ENCODE measurements around the gene RNU6-1.

Gene RNU6-1

DNA sequence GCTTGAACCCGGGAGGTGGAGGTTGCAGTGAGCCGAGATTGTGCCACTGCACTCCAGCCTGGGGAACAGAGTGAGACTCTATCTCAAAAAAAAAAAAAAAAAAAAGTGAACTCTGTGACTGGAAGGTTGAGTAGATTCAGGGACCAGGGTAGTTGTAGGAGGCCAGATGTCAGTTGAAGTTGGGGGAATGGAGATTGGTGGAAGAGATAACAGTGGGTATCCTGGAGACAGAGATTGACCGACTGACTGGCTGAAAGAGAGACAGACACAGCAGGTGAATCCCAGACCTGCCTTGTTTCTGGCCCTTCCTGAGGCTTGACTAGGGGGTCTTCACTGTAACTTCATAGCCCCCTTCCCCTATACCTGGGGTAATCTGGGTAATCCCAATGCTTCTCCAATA is 22.1 kb upstream of the RNU6-1 start:
- H3K4me3 ChIP-seq (ENCODE audit: low read depth, low read length), result no peak overlapping the region
- DNase-seq (ENCODE audit: low read depth), result no peak

DNA sequence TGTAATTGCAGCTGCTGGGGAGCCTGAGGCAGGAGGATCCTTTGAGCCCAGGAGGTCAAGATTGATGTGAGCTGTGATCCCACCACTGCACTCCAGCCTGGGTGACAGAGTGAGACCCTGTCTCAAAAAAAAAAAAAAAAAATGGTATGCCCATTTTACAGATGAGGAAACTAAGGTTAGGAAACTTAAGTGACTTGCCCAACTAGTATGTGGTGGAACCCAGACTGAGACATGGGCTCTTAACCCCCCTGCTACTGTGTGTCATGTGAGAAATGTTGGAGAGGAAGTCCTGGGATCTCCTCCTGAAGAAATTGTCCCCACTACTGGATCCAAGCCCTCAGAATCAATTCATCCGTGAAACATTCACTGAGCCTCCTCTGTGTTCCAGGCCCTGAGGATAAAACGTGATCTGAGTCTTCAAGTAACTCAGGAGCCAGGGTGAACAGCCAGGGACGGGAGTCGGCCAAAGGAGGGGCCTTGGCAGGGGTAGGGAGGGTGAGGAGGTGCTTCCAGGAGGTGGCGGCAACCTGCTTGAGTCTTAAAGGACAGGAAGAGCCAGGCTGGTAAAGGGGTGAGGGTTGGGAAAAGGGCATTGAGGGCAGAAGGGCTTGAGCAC is 19.6 kb upstream of the RNU6-1 start:
- H3K4me3 ChIP-seq (ENCODE audit: low read depth, low read length), result no peak overlapping the region
- DNase-seq (ENCODE audit: low read depth), result no peak

DNA sequence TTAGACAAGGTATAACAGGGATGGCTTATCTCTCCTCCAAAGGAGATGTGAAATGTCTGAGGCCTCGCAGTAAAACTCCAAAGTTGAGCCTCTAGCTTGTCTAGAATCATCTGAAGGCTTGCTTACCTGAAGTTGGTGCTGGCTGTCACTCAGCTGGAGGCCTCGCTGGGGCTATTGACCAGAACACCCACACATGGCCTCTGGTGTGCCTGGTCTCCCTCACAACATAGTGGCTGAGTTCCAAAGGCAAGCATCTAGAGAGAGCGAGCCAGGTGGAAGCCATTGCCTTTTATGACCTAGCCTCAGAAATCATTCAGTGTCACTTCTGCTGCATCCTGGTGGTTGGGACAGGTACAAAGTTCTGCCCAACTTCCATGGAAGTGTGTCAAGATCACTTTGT is 17.4 kb upstream of the RNU6-1 start:
- no peak for DNase-seq (ENCODE audit: low read depth)
- no peak overlapping the region for H3K4me3 ChIP-seq (ENCODE audit: low read depth, low read length)

DNA sequence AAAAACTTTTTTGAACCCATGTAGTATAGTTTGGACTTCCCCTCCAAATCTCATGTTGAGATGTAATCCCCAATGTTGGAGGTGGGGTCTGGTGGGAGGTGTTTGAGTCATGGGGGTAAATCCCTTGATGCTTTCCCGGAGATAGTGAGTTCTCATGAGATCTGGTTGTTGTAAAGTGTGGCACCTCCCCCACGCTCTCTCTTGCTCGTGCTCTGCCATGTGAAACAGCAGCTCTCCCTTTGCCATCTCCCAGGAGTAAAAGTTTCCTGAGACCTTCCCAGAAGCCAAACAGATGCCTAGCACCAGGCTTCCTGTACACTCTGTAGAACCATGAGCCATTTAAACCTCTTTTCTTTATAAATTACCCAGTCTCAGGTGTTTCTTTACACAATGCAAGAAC is 16.0 kb upstream of the RNU6-1 start:
- no peak for DNase-seq (ENCODE audit: low read depth)
- no peak overlapping the region for H3K4me3 ChIP-seq (ENCODE audit: low read depth, low read length)

DNA sequence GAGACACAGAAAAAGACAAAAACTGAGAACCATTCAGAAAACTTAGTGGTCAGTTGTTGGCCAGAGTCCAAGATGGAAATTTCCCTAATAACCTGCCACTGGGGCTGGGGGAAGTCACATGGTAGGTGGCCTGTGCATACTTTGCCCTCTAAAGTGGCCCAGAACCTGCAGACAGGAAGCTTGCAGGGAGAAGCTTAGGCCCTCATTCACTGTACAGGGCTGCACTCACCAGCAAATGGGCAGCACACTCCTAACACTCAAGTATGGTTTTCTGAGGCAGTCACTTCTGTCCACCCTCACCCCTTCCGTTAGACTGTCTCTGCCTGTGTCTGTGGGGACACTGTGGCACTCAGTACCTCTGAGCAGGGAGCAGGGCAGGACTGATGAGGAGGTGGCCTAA is 14.5 kb upstream of the RNU6-1 start:
- H3K4me3 ChIP-seq (ENCODE audit: low read depth, low read length), result no peak overlapping the region
- DNase-seq (ENCODE audit: low read depth), result no peak

DNA sequence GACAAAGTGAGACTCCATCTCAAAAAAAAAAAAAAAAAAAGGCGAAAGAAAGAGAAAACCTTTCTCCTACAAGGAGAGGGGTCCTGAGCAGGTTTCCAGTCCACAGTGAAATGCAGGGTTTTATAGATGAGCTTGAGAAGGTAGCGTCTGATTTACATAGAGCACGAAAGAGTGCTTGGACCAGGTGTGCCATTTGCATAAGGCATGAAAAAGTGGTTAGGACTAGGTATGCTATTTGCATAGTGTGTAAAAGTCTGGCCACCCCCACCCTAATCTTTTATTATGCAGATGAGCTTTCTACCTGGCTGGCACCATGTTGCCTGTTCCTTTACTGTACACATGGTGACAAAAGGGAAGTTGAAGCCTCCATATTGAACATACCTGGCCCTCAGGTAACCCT is 13.6 kb upstream of the RNU6-1 start:
- no peak overlapping the region for H3K4me3 ChIP-seq (ENCODE audit: low read depth, low read length)
- DNase-seq (ENCODE audit: low read depth), result no peak

DNA sequence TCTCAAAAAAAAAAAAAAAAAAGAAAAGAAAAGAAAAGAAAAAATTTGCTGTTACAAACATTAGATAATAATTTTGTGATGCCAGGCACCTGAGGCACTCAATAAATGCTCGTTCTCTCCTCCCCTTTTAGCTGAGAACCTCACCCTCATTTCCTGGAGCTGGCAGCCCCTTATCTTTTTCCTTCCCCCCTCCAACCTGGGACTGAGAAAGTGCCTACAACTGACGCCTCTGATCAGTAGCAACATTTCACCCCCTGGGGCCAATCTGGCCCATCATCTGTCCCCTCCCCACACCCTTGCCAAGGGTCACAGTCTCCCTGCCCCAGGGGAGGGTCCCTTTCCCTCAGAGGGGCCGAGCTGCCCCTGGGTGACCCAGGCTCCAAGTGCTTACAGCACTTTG is 12.6 kb upstream of the RNU6-1 start:
- H3K4me3 ChIP-seq (ENCODE audit: low read depth, low read length), result no peak overlapping the region
- DNase-seq (ENCODE audit: low read depth), result no peak

DNA sequence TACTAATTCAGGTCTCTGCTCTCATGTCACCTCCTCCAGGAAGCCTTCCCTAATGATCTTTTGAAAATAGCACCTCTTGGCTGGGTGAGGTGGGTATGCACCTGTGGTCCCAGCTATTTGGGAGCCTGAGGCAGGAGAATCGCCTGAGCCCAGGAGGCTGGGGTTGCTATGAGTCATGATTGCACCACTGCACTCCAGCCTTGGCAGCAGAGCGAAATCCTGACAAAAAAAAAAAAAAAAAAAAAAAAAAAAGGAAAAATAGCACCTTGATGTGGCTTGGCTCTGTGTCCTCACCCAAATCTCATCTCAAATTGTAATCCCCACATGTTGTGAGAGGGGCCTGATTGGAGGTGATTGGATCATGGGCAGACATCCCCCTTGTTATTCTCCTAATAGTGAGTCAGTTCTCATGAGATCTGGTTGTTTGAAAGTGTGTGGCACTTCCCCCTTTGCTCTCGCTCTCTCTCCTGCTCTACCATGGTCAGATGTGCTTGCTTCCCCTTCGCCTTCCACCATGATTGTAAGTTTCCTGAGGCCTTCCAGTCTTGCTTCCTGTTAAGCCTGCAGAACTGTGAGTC is 11.2 kb upstream of the RNU6-1 start:
- DNase-seq (ENCODE audit: low read depth), result no peak
- H3K4me3 ChIP-seq (ENCODE audit: low read depth, low read length), result no peak overlapping the region

DNA sequence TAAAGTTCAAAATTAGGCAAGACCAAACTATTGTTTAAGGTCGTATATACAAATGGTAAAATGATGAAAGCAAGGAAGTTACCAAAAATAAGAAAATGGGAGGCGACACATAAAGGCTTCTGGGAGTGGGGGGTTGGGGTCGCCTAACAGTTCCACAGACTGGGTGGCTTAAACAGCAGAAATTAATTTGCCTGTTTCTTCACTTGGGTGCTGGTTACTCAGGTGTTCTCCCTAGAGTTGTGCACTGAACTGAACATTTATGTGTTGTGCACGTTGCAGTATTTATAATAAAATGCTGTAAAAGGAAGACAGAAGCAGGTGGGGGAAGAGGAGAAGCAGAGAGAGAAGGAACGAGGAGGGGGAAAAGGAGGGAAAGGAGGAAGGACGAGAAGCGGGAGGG is 10.5 kb upstream of the RNU6-1 start:
- DNase-seq (ENCODE audit: low read depth), result no peak
- no peak overlapping the region for H3K4me3 ChIP-seq (ENCODE audit: low read depth, low read length)

DNA sequence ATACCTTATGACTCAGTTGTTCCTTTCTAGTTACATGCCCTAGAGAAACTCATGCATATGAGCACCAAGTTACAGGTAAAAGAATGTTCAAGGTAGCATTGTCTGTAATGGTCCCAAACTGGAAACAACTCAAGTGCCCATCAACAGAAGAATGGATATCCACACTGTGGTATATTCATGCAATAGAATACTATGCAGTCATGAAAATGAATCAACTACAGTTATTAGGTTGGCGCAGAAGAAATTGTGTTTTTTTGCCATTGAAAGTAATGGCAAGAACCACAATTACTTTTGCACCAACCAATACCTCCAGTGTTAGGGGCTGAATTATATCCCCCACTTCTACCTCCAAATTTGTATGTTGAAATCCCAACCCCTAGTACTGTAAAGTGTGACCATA is 9.7 kb upstream of the RNU6-1 start:
- no peak overlapping the region for H3K4me3 ChIP-seq (ENCODE audit: low read depth, low read length)
- DNase-seq (ENCODE audit: low read depth), result no peak

DNA sequence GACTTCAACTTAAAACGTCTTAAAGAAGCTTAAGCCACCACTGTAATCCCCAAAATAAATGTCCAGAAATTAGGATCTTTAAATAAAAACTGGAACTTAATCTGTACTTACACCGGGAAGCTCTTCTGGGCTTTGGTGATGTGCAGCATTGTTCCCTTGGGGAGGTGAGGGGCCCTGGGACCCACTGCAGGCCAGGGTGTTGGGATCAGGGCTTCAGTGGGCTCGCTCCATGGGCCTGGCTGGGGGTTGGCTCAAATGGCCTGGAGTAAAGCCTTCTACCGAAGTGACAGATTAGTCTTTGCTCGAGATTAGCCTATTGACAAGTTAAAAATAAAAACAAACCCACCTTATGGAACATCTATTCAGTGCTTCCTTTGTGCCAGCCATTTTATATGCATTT is 6.1 kb upstream of the RNU6-1 start:
- H3K4me3 ChIP-seq (ENCODE audit: low read depth, low read length), result no peak overlapping the region
- no peak for DNase-seq (ENCODE audit: low read depth)

DNA sequence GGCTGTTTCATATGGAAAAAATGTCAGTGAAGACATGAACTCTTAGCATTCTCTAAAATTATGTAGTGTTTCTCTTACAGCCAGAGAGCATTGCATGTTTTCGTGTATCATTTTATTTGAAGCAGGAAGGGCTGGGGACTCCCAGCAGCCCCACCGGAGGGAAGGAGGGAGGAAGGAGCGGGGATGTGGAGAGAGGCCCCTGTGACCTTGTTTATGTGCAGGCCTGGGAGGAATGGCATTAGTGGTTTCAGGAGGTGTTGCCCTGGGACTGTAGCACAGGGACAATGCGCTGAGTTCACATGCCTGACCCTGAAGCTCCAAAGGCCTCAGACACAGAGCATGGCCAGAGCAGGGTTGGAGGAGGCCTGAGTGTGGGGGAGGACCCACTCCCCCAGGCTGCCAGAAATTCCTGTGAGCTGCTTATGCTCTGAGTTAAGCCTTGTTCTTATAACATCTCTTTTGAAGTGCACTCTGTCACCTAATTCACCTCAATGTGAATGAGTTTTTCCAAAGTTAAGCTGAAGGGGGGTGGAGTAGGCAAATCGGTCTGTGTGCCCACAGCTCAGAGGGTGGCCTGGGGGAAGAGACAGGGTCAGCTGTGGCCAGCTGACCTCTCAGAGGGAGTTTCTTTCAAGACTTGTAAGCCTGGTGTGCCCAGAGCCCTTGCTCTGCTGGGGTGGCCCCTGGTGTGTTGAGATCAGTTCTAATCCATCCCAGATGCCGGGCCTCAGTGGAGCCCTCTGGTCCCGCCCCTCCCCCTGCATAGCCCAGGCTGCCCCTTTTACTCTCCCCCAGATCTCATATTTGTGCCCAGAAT is 3.9 kb upstream of the RNU6-1 start:
- peak; percentile 62 for DNase-seq (ENCODE audit: low read depth)
- no peak overlapping the region for H3K4me3 ChIP-seq (ENCODE audit: low read depth, low read length)

DNA sequence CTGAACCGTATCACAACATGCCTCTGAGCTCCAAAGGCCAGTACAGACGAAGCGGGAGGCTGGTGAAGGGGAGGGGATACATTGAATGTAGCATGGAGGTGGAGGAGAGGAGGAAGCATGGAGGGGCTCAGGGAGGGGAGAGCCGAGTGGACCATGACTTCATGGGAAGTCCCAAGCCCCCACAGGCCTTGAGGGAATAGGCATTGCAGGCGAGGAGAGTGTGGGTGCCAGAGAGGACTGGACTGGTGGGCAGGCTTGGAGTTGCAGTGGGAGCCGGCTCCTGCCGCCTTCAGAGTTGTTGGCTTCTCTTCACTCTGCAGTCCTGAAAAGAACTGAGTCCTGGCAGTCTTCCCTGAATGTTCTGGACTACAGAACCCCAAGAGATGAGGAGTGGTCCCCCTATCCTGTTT is 3.3 kb upstream of the RNU6-1 start:
- no peak for DNase-seq (ENCODE audit: low read depth)
- no peak overlapping the region for H3K4me3 ChIP-seq (ENCODE audit: low read depth, low read length)

DNA sequence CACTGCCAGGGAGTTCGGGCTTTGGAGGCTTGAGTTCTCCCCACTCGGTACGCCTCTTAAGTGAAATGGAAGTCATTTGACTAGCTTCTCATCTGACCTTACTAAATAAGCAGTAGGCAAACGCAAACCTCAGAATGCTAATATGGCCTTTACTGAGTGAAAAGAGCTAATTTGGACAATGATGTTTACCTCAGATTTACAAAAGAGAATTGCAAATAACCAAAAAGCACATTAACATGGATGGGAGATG is 1.6 kb upstream of the RNU6-1 start:
- no peak for DNase-seq (ENCODE audit: low read depth)
- peak overlapping the region; percentile 97 for H3K4me3 ChIP-seq (ENCODE audit: low read depth, low read length)

DNA sequence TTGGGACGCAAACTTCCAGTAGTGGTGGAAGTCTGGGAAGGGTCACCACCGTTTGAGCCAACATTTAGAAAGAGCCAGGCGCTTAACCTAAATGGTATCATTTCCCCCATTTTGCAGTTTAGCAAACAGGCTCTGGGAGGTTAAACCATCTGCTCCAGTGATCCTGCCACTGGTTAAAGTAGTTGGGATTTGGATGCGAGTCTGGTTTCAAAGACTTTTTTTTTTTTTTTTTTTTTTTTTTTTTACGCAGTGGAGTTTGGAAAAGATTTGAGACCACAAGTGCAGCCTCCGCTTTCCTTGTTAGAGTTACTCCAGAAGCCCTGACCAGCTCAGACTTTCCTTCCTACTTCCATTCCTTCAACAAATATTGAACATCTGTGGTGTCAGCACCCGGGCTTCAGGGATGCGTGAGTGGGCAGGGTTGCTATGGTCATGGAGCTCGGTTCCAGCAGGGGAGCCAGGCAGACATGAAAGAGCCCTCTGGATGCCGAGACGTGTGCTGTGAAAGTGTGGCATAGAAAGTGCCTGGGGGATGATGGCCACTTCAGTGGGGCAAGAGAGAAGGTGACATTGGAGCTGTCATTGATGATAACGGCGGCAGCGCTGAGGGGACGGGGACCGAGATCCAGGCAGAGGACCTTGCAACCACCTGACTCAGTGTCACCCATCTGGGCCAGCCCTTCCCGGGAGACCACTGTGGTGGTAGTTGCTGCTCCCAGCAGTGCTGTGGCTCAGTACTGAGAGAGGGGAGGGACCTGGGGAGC is 1.1 kb upstream of the RNU6-1 start:
- DNase-seq (ENCODE audit: low read depth), result no peak
- peak overlapping the region; percentile 97 for H3K4me3 ChIP-seq (ENCODE audit: low read depth, low read length)

DNA sequence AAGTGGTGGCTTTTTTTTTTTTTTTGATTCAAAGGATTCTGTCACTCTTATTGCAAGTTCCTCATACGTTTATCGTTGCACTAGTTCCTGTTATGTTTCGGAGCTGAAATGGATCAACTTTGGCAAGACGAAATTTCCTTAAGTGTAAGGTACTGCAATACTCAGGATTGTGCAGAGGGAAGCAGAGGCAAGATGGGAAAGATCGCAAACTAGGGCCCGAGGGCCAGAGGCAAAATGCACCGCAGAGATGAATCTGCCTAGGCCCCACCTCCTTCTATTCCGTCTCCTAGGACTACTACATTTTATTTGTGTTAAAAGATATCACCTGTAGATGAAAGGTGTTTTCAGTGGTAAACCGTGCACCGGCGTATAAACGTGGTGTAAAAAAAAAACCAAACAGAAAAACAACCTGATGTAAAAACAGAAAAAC is 331 bp downstream of the RNU6-1 start:
- DNase-seq (ENCODE audit: low read depth), result no peak
- H3K4me3 ChIP-seq (ENCODE audit: low read depth, low read length), result peak overlapping the region; percentile 97

DNA sequence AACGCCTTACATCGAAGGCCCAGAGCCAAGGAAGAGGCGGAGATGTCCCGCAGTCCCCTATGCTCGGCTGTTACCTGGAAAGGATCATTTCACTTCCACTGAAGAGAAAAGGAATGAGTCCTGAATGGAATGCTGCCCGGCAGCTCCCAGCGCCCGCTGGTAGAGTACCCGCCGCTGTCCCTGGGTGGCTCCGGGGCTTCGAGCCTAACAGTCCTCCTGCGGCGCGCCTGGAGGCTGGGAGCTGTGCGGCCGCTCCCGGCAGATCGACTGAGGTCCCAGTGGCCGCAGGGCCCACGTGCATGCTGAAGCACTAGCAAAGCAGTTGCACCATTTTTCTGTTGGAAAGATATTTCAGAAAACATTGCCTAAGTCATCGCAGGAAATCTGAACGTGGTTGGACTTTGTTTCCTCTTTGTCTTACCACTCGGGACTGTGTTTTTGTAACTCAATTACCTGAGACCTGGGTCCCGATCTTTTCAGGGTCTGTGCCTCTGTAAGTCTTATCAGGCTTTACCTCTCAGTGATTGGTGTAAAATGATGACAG is 984 bp downstream of the RNU6-1 start:
- DNase-seq (ENCODE audit: low read depth), result no peak
- H3K4me3 ChIP-seq (ENCODE audit: low read depth, low read length), result peak overlapping the region; percentile 31

DNA sequence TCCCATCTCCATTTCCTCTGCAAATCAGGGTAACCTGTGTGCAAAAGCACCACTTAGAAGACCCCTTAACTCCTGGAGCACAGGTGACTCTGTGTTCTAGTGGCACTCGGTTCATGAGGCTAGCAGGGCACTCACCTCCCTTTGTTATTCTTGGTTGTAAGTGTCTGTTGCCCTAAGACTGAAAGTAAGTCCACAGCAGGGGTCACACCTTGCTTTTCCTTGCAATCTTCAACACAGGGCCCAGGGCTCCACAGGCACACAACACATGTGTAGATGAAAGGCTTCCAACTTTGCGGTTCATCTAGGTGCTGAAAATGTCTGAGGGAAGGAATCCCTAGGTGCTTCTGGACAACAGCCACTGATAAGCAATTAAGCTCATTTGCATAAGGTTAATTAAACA is 2.9 kb downstream of the RNU6-1 start:
- DNase-seq (ENCODE audit: low read depth), result no peak

DNA sequence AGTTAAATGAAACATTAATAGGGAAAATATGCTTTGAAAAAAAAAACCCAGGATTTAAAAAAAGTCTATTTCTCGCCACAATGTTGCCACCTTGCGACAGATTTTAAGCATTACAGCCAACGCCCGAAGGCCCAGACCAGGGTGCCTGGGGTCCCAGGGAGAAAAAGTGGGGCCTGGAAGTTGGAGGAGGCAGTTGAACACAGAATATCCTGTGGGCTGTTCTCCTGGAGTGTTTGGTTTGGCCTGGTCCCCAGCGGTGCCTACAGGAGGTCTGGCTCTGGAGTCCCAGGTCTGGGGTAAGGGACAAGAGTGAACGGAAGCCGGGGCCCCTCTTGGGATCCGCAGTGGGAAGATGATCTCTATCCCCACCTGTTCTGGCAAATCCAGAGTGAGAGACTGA is 3.4 kb downstream of the RNU6-1 start:
- no peak for DNase-seq (ENCODE audit: low read depth)
- peak overlapping the region; percentile 30 for H3K4me3 ChIP-seq (ENCODE audit: low read depth, low read length)

More for the DNA sequence above, 2.9 kb downstream of the RNU6-1 start:
- no peak overlapping the region for H3K4me3 ChIP-seq (ENCODE audit: low read depth, low read length)

DNA sequence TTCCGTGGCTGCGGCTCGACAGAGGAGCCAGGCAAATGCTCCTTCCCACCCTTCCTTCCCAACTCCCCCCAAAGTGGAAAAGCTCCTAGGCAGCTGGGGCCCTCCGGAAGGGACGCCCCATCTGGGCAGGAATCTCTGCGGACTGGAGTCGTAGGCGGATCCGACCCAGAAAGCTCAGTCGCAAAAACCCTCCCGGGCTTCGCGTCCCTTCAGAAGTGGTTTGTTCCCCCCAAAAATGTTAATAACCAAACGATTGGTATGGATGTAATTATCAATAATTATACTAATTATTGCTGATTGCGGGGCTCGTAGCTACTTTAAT is 3.8 kb downstream of the RNU6-1 start:
- DNase-seq (ENCODE audit: low read depth), result no peak
- peak overlapping the region; percentile 30 for H3K4me3 ChIP-seq (ENCODE audit: low read depth, low read length)
